ENCODE measurements around the gene MMP13.

Gene MMP13

GRCh38 chr11:102900346-102900745 lies 55.2 kb downstream of the MMP13 start:
- Histone ChIP-seq H3K27me3 (ENCODE audit: control insufficient read depth, insufficient read depth, low read length) (no peaks in the 10 kb centered on the region), H3K4me2 (ENCODE audit: low read length) (no peak overlapping the region), H3K79me2 (no peaks in the 10 kb centered on the region), H3K4me1 (no peaks in the 10 kb centered on the region), H3K4me3 (ENCODE audit: low read depth, low read length) (no peak overlapping the region), H2AFZ (no peak overlapping the region), H3K27ac (no peak overlapping the region), H3K9me3 (ENCODE audit: control insufficient read depth, low read length) (no peaks in the 10 kb centered on the region), H3K36me3 (ENCODE audit: control insufficient read depth, insufficient read depth, low read length) (no peaks in the 10 kb centered on the region), H3K9ac (no peak overlapping the region)
- TF ChIP-seq CTCF (IDR thresholded peaks at IDR 0.05): no peak

All from parathyroid adenoma (tissue), 2 donors.